Prostate gland (tissue), 2 donors: Measurements from ENCODE around the gene CACNA1B.

ENCODE experiments used
- CTCF ChIP-seq, 4 experiments: fragments of 200-600 bp in 2 of 4; fragments of 450-650 bp in 2 of 4; sonication (generic) in 2 of 4; IDR thresholded peaks; 1 replicate in 3 of 4; 2 replicates in 1 of 4; pipeline ENCODE4 v1.5.1; 2016 to 2019; ENCODE audit warnings: antibody characterized with exemption in 4 of 4, mild to moderate bottlenecking in 2 of 4, moderate library complexity in 2 of 4
- POLR2A ChIP-seq: fragments of 450-650 bp; IDR thresholded peaks from one replicate; pipeline ENCODE4 v1.6.1; 2016; ENCODE audit warnings: antibody characterized with exemption, mild to moderate bottlenecking

GRCh38 chr9:137836151-137836830 lies 41.3 kb upstream of the CACNA1B start:
- no peak for TF ChIP-seq CTCF (IDR thresholded peaks at IDR 0.05)
- no peak for TF ChIP-seq POLR2A
